HPDE6-E6E7 (cell line): ENCODE data around the gene ACOT13.
"Not testable (repeated sequence)": the region's sequence is repeated elsewhere in the genome, so short reads cannot be mapped to it uniquely, and the experiment has no call there.

Experiments
- DNase-seq: peaks from one replicate; pipeline ENCODE4 v3.0.0; 2011; ENCODE audit warnings: missing footprints; ENCODE audit errors: extremely low spot score

The ACOT13 gene

DNA sequence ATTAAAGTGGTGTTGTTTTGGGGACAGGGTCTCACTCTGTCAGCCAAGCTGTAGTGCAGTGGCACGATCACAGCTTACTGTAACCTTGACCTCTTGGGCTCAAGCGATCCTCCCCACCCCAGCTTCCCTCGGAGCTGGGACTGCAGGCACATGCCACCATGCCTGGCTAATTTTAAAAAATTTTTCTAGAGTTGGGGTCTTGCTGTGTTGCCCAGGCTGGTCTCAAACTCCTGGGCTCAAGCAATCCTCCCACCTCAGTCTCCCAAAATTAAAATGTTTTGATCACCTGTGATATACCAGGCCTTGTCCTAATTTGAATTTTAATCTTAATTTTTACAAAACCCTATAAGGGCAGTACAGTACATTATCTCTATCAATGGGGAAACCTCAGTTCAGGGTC is 25.5 kb downstream of the ACOT13 start:
- no peak for DNase-seq

DNA sequence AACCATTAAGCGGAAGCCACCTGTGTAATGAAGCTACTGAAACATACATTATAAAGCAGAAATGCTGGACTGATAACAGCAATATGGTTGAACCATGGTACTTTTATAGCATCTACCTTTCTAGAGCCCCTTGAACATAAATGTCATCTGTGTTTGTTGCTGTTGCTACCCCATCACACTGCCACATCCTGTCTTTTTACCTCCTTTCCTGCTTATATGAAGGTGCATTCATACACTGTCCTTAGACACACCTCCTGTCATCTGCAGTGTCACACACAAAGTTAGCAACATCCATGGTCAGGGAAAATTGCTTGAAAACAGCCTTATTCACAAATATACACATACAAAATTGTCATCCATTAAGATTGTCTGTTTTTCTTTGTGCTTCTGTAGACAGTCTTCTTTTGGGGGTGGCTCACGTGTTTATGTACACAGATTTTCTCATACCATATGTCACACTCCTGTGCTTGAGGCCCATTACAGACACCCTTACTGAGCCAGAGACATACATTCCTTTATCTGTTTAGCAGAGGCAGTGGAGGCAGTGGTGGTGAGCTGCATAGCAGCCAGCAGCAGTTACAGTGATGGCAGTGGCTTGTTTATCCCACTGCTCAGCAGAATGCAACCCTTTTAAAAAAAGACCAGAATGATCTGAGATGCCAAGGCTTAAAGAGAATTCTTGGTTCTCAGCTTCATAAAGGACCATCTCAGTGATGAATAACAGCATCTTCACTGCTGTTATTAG is 26.1 kb downstream of the ACOT13 start:
- DNase-seq, result no peak

DNA sequence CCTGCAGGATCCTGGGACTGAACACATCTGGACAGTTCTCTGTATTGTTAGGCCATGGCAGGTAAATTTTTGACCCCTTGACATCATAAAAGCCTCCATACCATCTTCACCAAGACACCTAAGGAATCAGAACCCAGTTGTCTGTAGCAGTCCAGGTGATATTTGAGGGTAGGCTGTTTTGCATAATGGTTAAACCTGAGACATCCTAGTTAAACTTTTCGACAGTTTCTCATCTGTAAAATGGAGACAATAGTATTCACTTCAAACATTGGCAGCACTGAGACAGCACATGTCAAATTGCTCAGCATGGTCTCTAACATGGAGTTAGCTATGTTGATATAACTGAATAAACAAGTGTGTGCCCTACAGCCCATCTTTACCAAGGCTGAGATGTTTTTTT is 27.3 kb downstream of the ACOT13 start:
- no peak for DNase-seq

DNA sequence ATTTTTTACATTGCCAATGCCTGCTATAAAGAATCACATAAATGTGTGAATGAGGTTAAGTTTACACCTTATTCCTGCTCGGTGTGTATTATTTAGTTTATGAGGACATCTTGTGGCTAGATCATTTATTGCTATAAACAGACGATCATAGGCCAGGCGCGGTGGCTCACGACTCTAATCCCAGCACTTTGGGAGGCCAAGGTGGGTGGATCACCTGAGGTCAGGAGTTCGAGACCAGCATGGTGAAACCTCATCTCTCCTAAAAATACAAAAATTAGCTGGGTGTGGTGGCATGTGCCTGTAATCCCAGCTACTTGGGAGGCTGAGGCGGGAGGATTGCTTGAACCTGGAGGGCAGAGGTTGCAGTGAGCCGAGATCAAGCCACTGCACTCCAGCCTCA is 28.8 kb downstream of the ACOT13 start:
- DNase-seq, result not testable (repeated sequence)

DNA sequence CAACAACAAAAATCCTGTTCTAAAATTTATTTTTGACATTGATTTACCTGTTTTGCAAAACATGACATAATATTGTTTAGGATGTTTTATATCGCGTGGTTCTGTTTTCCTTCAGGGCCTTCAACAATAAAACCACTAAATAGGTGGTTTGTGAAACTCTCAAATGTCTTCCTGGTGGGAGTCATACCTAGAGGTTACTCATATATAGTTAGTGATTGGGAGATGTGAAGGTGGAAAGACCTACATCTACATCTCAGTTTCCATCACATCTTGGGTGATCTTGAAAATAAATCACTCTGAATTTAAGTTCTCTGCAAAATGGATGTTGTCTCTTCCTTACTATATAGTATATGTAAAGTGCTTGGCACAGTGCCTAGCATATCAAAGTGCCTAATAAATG is 29.2 kb downstream of the ACOT13 start:
- DNase-seq, result no peak

DNA sequence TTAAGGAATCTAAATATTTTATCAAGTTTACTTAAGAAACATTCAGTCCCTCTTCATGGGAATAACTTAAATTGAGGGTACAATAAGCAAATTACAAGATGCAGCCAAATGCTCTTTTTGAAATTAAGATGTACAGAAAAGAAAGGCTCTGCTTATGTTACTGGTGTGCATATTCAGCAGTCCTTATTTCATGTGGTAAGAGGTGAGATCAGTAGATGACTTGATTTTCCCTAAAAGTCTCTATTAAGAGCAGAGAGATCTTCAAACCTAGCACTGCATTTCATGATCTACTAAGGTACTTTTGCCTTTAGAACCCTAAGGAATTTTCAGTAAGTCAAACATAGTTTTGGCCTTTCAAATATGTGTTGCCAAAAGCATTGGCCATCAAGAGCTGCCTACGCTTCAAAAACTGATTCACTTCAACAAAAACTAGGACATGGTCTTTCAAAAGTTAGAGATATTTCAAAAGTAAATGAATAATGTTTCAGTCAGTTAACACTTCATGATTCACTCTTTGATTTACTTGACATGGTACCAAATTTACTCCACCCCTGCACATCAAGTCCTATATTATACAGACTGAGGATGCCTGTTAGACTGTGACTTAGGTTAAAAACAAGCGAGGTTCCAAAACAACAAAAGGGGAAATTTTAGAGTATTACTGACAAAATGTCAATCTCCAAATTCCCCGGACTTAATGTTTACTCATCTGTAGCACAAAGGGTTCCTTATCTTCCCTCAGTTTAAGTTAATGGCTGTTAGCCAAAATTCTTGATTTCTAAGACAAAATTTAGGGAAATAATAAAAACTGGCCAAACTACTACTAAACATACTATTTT is 32.9 kb downstream of the ACOT13 start:
- DNase-seq, result no peak

DNA sequence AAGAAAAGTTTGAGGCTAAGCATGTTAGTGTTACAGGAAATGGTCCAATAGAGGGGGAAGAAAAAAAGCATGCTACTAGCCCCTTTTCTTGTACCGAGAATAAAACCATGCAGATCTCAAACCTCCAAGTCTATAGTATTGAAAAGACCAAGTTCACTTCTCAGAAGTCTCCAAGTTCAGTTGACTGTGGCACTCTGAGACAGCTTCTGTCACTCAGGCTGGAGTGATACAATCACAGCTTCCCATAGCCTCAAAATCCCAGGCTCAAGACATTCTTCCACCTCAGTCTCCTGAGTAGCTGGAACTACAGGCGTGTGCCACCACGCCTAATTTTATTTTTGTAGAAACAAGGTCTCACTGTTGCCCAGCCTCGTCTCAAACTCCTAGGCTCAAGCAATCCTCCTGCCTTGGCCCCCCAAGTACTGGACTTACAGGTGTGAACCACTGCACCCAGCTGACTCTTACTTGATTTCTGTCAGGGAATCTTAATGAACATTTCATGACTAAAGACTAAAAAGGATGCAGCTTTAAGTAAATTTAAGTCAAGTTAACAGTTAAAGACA is 35.9 kb downstream of the ACOT13 start:
- DNase-seq, result no peak

DNA sequence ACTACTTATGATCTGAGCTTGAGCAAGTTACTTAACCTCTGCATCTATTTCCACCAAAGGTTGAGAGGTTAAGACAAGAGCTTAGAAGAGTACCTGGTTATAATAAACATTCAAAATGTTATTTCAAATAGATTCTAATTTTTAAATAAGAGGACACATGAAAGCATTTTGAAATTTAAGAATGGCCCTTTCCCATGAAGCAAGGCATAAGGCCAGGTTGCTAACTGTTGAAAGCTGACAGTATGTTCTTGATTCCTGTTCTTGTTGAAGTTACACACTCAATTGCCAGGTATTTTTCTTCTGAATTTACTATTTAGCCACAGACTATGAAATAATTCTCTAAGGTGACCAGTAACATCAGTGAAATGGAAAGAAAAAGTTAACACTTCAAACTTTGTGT is 37.6 kb downstream of the ACOT13 start:
- DNase-seq, result no peak

DNA sequence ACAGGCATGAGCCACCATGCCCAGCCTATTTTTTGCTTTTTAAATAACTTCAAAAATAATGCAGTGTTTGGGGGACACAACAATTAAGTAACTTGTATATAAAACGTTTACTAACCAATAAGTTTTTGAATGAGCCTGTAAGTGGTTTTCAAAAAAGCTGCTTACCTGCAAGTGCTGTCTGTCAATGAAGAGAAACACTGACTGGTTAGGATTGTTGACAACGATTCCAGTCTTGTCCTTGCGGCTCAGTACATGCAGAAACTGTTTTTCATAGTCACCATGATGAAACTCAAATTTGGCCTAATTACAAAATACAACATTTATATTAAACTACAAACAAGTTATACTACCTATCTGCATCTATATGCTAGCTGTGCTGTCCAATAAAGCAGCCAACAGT is 41.7 kb downstream of the ACOT13 start:
- DNase-seq, result no peak

DNA sequence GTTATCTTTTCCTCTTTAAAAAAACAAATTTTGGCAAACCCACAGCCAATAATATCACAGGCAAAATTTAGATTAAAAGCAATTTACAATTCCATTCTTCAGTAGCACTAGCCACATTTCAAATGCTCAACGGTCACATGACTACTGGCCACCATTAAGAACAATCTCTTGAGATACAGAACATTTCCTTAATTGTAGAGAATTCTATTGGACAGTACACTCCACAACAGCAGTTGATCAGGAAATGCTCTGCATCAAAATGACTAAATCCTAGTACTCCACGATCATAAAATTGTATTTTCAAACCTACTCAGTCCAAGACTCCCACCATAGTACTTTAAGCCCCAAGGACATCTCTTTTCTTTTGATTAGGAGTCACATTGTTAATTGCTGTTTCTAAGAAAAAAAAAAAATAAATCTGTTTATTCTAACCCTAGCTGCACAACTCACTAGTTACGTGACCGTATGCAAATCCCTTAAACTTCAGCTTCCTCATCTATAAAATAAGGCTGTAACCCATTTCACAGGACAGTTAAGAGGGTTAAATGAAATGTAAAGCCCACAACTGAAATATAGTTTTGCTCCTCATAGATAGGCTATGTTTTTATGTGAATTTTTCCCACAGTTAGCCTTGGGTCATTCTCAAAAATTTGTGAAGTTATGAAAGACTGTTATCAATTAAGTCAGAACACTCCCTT is 42.3 kb downstream of the ACOT13 start:
- DNase-seq, result no peak

DNA sequence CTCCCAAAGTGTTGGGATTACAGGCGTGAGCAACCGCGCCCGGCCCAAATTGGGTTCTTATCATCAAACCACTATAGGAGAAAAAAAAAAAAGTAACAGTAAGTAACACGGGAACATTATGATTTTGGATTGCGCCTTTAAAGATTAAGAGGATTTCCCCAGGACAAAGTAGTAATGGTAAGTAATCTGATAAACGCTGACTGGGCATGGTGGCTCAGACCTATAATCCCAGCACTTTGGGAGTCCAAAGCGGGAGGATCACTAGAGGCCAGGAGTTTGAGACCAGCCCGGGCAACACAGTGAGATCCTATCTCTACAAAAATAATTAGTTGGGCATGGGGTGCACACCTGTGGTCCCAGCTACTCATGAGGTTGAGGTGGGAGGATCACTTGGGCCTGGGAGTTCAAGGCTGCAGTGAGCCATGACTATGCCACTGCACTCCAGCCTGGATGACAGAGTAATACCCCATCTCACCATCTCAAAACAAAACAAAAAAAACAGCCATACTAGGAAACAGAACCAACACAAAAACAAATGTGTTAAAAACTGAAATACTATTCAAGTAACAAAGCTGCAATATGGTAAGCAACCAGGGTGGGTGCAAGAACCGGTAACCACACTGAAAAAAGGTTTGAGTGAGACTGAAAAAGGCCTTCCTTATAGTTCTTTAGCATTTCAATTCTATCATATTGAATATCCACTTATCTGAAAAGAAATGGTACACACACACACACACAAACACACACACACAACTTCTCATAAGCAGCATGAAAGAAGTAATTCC is 43.8 kb downstream of the ACOT13 start:
- no peak for DNase-seq

DNA sequence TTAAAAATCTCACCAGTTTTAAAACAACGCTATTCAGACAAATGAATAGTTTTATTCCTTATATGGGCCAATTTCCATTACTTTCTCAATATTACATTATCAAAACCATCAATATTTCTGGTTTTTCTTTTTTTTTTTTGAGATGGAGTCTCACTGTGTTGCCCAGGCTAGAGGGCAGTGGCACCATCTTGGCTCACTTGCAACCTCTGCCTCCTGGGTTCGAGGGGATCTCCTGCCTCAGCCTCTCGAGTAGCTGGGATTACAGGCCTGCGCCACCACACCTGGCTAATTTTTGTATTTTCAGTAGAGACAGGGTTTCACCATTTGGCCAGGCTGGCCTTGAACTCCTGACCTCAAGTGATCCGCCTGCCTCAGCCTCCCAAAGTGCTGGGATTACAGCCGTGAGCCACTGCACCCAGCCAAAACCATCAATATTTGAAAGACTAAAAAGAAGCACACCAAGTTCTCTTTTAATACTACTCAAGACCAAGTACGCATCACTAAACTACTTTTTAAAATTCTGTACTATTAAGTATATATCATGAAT is 49.8 kb downstream of the ACOT13 start:
- not testable (repeated sequence) for DNase-seq

DNA sequence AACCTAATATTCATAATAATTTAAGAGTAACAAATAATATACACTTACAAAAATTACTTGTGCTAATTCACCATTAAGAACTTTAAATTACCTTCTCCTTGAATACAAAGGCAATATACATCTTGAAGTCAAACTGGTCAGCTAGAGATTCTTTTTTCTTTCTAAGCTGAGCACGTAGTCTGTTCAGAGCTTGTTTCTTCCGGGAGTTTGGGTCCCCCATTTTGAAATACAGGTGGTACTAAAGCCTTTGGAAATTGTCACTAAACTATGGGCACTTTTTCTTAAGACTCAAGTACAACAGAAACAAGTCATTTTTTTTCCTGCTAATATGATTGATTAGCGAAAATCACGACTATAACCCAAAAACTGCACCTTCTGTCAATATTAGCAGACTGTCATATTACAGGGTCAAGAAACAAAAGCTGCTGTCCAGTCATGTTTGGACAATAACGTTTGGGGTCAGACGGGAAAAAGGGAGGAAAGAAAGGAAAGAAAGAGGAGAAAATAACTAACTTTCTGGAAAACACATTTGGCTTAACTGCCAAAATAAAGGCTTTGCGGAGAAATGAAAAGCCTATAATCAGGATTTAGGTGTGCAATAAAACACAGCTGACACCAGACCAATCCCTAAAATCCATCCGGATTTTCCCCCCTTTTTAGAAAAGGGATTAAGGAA is 51.7 kb downstream of the ACOT13 start:
- DNase-seq, result no peak

DNA sequence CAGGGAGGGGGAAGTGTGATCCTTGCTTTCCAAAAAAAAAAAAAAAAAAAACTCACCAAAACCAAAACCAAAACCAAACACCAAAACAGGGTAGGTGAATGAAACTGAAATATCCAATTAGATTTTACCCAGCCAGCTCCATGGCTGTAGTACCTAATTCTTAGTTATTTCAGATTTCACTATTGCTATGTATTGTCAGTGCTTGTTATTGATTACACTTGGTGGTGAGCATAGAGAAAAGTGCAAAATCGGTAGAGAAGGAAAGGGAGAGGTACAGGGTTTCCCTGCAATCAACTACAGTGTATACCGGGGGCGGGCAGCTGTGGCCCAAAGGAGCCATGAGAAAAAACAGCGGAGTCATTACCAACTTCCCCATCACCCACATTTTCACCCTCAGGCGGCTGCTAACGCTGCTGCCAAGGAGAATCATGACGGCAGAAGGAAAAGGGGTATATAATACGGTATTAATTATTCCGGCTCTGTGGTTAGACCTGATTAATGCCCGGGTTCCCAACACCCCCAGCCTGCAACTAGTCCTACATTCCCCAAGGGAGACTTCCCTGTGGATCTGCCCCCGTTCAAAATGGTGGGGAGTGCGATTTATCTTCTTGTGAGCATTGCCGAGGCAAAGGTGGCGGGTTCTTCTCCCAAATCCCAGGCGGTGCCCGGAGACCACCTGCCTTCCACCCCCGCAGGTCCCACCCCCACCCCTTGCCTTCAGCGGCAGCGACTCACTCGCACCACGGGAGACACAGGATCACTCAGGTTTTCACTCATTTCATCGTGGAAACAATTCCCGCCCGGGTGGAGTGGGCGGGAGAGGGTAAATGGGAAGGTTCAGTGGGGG is 52.5 kb downstream of the ACOT13 start, which contains the start of gene C6orf62:
Gene C6orf62, minus strand, starts transcription at position 30 of the 847 bp plus-strand sequence. CDS start 486 bp downstream, outside the sequence.
- no peak for DNase-seq

DNA sequence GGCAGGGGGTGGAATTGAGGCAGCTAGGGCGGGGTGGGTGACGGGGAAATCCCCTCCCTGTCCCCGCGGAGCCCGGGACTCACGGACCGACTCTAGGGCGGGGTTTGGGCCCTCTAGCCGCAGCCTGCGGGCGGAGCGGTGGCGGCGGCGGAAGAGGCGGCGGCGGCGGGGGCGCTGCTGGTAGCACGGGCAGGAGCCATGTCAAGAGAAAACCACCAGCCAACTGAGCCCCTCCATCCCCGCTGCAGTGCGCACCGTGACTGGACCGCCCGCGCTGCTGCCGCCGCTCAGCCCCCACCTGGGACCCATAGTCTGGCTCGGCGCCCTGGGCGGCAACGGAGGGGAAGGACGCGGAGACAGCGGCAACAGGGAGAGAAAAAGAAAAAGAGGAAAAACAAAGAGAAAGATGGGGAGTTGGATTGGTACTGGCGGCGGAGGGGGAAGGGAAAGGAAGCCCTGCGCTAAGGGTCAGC is 53.3 kb downstream of the ACOT13 start:
- no peak for DNase-seq

DNA sequence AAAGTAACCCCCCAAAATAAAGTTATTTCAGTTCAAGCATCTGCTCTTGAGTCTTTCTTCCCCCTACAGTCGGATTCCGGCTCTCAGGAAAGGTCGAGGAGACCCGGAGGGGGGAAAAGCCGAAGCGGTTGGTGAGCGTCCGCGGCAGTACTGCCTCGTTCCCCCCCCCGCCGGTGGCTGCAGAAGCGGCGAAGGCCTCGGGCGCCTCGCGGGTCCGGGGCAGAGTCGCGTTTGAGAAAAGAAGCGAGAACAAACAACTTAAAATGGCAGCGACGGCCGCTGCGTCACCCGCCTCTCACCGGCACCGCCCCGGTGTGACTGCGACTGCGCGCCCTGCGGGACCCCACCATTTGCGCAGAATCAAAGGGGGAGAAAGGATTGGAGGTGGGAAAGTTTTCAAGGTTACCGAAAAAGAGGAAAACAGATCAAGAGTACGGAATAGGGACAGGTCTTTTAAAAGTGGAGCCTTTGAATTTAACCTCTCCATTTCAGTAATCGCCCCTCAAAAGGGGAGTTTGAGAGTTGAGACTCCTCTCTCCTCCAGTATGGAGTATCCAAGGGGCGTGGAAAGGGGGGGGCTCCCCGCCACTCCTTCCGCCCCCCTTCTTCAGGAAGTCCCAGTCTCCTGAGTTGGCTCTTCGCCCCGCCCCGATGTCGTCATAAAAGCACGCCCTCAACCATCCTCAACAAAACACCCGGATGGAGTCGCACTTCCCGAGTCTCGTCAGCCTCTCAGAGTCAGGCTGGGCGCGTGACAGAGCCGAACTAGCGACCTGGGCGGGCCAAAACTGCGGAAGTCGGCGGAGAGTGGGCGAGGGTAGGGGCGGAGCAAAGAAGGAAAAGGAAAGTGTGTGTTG is 54.0 kb downstream of the ACOT13 start:
- peak; percentile 96 for DNase-seq

DNA sequence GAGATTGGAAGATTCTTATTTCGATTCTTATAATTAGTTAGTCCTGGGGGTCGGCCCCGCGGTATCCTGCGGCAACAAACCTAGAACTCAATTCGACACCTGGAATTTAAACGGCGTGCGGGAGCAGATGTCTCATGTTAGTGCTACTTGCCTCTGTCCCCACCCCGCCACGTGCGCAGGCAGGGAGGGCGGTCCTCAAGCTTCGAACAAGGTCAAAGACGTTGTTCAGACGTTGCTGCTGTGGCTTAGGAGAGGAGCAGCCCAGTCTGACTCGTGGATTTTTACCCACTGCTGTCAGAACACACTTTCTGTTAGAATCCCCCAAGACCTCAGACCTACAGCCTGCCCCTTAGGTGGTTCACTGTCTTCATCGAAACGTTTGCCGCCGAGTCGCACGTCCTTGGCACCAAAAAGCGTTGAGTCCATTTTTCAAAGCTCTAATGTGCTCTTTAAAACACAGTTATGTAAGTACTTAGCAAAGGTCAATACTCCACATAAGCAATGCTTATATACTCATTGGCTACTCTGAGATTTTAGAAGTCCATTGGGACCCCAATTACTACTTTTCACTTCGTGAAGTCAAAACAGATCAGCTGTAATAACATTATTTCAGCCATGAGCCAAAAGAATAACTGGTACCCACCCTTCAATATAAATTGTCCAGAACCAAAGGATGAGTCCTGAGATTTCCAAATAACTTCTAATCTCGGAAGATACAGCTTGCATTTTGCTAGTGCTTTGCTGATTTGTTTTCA is 54.8 kb downstream of the ACOT13 start:
- peak; percentile 63 for DNase-seq

DNA sequence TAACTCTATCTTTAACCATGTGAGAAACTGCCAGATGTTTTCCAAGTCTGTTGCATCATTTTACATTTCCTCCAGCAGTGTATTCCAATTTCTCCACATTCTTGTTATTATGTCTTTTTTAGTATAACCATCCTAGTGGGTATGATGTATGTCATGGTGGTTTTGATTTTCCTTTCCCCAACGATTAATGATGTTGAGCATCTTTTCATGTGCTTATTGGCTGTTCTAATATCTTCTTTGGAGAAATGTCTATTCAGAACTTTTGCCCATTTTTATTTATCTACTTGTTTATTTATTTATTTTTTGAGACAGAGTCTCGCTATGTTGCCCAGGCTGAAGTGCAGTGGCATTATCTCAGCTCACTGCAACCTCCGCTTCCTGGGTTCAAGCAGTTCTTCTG is 56.4 kb downstream of the ACOT13 start:
- no peak for DNase-seq
